Parathyroid adenoma (tissue), 2 donors: ENCODE data around the gene TANC1.

Experiments
- H2AFZ ChIP-seq: fragments of 300-600 bp; sonication (generic); one replicate; pipeline ENCODE4 v1.7.0; 2017; ENCODE audit warnings: antibody characterized with exemption, mild to moderate bottlenecking
- H3K27ac ChIP-seq: fragments of 300-600 bp; sonication (generic); one replicate; pipeline ENCODE4 v1.7.0; 2017
- H3K27me3 ChIP-seq: fragments of 300-600 bp; sonication (generic); one replicate; pipeline ENCODE4 v1.7.0; 2017; ENCODE audit warnings: low read length; ENCODE audit not compliant: control insufficient read depth, insufficient read depth
- H3K36me3 ChIP-seq: fragments of 300-600 bp; sonication (generic); one replicate; pipeline ENCODE4 v1.7.0; 2017; ENCODE audit warnings: low read length; ENCODE audit not compliant: control insufficient read depth, insufficient read depth
- H3K4me1 ChIP-seq: fragments of 300-600 bp; sonication (generic); one replicate; pipeline ENCODE4 v1.7.0; 2017; ENCODE audit warnings: control low read depth
- H3K4me2 ChIP-seq: fragments of 300-600 bp; sonication (generic); one replicate; pipeline ENCODE4 v1.7.0; 2017; ENCODE audit warnings: low read length
- H3K4me3 ChIP-seq: fragments of 300-600 bp; sonication (generic); one replicate; pipeline ENCODE4 v1.7.0; 2017; ENCODE audit warnings: low read depth, low read length
- H3K79me2 ChIP-seq: fragments of 300-600 bp; sonication (generic); one replicate; pipeline ENCODE4 v1.7.0; 2017; ENCODE audit warnings: control low read depth
- H3K9ac ChIP-seq: fragments of 300-600 bp; sonication (generic); one replicate; pipeline ENCODE4 v1.7.0; 2017; ENCODE audit warnings: mild to moderate bottlenecking
- H3K9me3 ChIP-seq: fragments of 300-600 bp; sonication (generic); one replicate; pipeline ENCODE4 v1.7.0; 2017; ENCODE audit warnings: low read length; ENCODE audit not compliant: control insufficient read depth
- CTCF ChIP-seq: fragments of 300-600 bp; sonication (generic); IDR thresholded peaks from one replicate; pipeline ENCODE4 v1.7.0; 2017; ENCODE audit warnings: antibody characterized with exemption, mild to moderate bottlenecking
- donor health status: primary hyperparathyroidism.

TANC1 gene

GRCh38 chr2:159096901-159097300, 128.5 kb downstream of the TANC1 start:
- Histone ChIP-seq H3K36me3 (no peaks in the 10 kb centered on the region), H3K4me2 (no peak overlapping the region), H2AFZ (no peak overlapping the region), H3K4me1 (no peaks in the 10 kb centered on the region), H3K9me3 (no peaks in the 10 kb centered on the region), H3K79me2 (peaks cover 2% of the 10 kb centered on the region), H3K4me3 (no peak overlapping the region), H3K27me3 (no peaks in the 10 kb centered on the region), H3K9ac (no peak overlapping the region), H3K27ac (no peak overlapping the region)
- no peak for TF ChIP-seq CTCF

GRCh38 chr2:159098361-159098760, 129.9 kb downstream of the TANC1 start:
- H3K9me3 ChIP-seq: no peaks in the 10 kb centered on the region
- H3K27ac ChIP-seq: no peak overlapping the region
- no peak overlapping the region for H2AFZ ChIP-seq
- H3K36me3 ChIP-seq: no peaks in the 10 kb centered on the region
- peaks cover 2% of the 10 kb centered on the region for H3K79me2 ChIP-seq
- no peak overlapping the region for H3K9ac ChIP-seq
- no peak overlapping the region for H3K4me2 ChIP-seq
- H3K4me1 ChIP-seq: no peaks in the 10 kb centered on the region
- no peak overlapping the region for H3K4me3 ChIP-seq
- no peaks in the 10 kb centered on the region for H3K27me3 ChIP-seq
- no peak for TF ChIP-seq CTCF

GRCh38 chr2:159098921-159099411, 130.5 kb downstream of the TANC1 start:
- TF ChIP-seq CTCF: no peak
- Histone ChIP-seq H2AFZ (no peak overlapping the region), H3K9ac (no peak overlapping the region), H3K4me3 (no peak overlapping the region), H3K79me2 (peaks cover 2% of the 10 kb centered on the region), H3K27me3 (no peaks in the 10 kb centered on the region), H3K36me3 (no peaks in the 10 kb centered on the region), H3K9me3 (no peaks in the 10 kb centered on the region), H3K4me2 (no peak overlapping the region), H3K27ac (peak overlapping the region; percentile 5), H3K4me1 (no peaks in the 10 kb centered on the region)

GRCh38 chr2:159101755-159102489, 133.5 kb downstream of the TANC1 start:
- H3K36me3 ChIP-seq: no peaks in the 10 kb centered on the region
- H3K27ac ChIP-seq: no peak overlapping the region
- no peak overlapping the region for H2AFZ ChIP-seq
- H3K27me3 ChIP-seq: no peaks in the 10 kb centered on the region
- no peaks in the 10 kb centered on the region for H3K4me1 ChIP-seq
- no peak overlapping the region for H3K4me3 ChIP-seq
- H3K79me2 ChIP-seq: no peaks in the 10 kb centered on the region
- no peaks in the 10 kb centered on the region for H3K9me3 ChIP-seq
- H3K4me2 ChIP-seq: no peak overlapping the region
- no peak for TF ChIP-seq CTCF
- no peak overlapping the region for H3K9ac ChIP-seq

- no peaks in the 10 kb centered on the region for H3K9me3 ChIP-seq
- TF ChIP-seq CTCF: no peak
- H2AFZ ChIP-seq: no peak overlapping the region
- H3K36me3 ChIP-seq: no peaks in the 10 kb centered on the region
- no peak overlapping the region for H3K4me3 ChIP-seq
- H3K9ac ChIP-seq: no peak overlapping the region
- H3K4me1 ChIP-seq: peaks cover 9% of the 10 kb centered on the region
- no peaks in the 10 kb centered on the region for H3K27me3 ChIP-seq
- no peaks in the 10 kb centered on the region for H3K79me2 ChIP-seq
- no peak overlapping the region for H3K27ac ChIP-seq
- H3K4me2 ChIP-seq: no peak overlapping the region
Observed at GRCh38 chr2:159103411-159103810, 135.0 kb downstream of the TANC1 start.
